Cerebellar cortex (tissue), 1 donor: Measurements from ENCODE around the gene TMEM121B.

ENCODE experiments used
- DNase-seq: peaks from one replicate; pipeline ENCODE4 v3.0.0-alpha.2; 2015; ENCODE audit warnings: low spot score

TMEM121B gene

GRCh38 chr22:17091851-17092250, 29.3 kb downstream of the TMEM121B start:
- DNase-seq, result no peak

GRCh38 chr22:17090550-17090949, 30.6 kb downstream of the TMEM121B start:
- no peak for DNase-seq

GRCh38 chr22:17087498-17088131, 33.5 kb downstream of the TMEM121B start:
- DNase-seq, result no peak

- DNase-seq, result no peak
Observed at GRCh38 chr22:17086788-17087497, 34.2 kb downstream of the TMEM121B start.

- no peak for DNase-seq
Observed at GRCh38 chr22:17086296-17086695, 34.9 kb downstream of the TMEM121B start.

- no peak for DNase-seq
Observed at GRCh38 chr22:17085277-17086181, 35.6 kb downstream of the TMEM121B start.

- DNase-seq, result peak; percentile 68
Observed at GRCh38 chr22:17084554-17085276, 36.4 kb downstream of the TMEM121B start, which contains the start of gene IL17RA. Gene IL17RA, plus strand, starts transcription at chr22:17085000. Its CDS starts 92 bp downstream, at chr22:17085092.

GRCh38 chr22:17083811-17084441, 37.2 kb downstream of the TMEM121B start:
- no peak for DNase-seq

- DNase-seq, result no peak
Observed at GRCh38 chr22:17083255-17083654, 37.9 kb downstream of the TMEM121B start.

GRCh38 chr22:17079572-17079971, 41.6 kb downstream of the TMEM121B start:
- DNase-seq, result no peak

GRCh38 chr22:17077255-17077654, 43.9 kb downstream of the TMEM121B start:
- no peak for DNase-seq

GRCh38 chr22:17074648-17075002, 46.5 kb downstream of the TMEM121B start:
- no peak for DNase-seq

GRCh38 chr22:17072877-17073276, 48.3 kb downstream of the TMEM121B start:
- DNase-seq, result no peak
